Spleen (tissue), 11 donors: Measurements from ENCODE around the gene CEMIP. TPM values are rescaled to one million over a fixed set of nuclear protein-coding genes. Genes with fewer than 3 reads are reported as not detected.

Experiments
- DNase-seq: peaks from one replicate; pipeline ENCODE4 v3.0.0-alpha.2; 2020
- H3K27ac ChIP-seq, 8 donors: fragments of 200-600 bp; sonication (generic) in 7 of 8; 1 replicate in 4 of 8; 2 replicates in 4 of 8; pipeline versions ENCODE4 v1.5.0 to v1.8.0; 2016 to 2021; ENCODE audit warnings: inconsistent platforms in 4 of 8, mild to moderate bottlenecking in 4 of 8, moderate library complexity in 1 of 8
- H3K27me3 ChIP-seq, 7 donors: fragments of 200-600 bp; sonication (generic) in 6 of 7; replicated peaks in 1 of 7; 1 replicate in 4 of 7; 2 replicates in 3 of 7; pipeline versions ENCODE4 v1.5.0 to v1.8.0; 2016 to 2021; ENCODE audit warnings: inconsistent platforms in 3 of 7, mild to moderate bottlenecking in 1 of 7
- H3K36me3 ChIP-seq, 6 donors: fragments of 200-600 bp; sonication (generic) in 5 of 6; 1 replicate in 4 of 6; 2 replicates in 2 of 6; pipeline versions ENCODE4 v1.5.0 to v1.8.0; 2016 to 2021; ENCODE audit warnings: inconsistent platforms in 2 of 6
- H3K4me1 ChIP-seq, 6 donors: fragments of 200-600 bp; sonication (generic) in 5 of 6; 1 replicate in 3 of 6; 2 replicates in 3 of 6; pipeline versions ENCODE4 v1.5.0 to v1.8.0; 2016 to 2021; ENCODE audit warnings: inconsistent platforms in 3 of 6
- H3K4me3 ChIP-seq, 8 donors: fragments of 200-600 bp; sonication (generic) in 7 of 8; 1 replicate in 4 of 8; 2 replicates in 4 of 8; pipeline versions ENCODE4 v1.5.0 to v1.8.0; 2016 to 2021; ENCODE audit warnings: inconsistent platforms in 4 of 8, mild to moderate bottlenecking in 4 of 8, moderate library complexity in 2 of 8
- H3K9me3 ChIP-seq, 8 donors: fragments of 200-600 bp; sonication (generic) in 7 of 8; 1 replicate in 4 of 8; 2 replicates in 4 of 8; pipeline versions ENCODE4 v1.5.0 to v1.8.0; 2016 to 2021; ENCODE audit warnings: inconsistent platforms in 4 of 8
- CTCF ChIP-seq, 11 experiments: fragments of 200-600 bp in 7 of 11; fragments of 450-650 bp in 4 of 11; sonication (generic) in 4 of 11; IDR thresholded peaks in 8 of 11; conservative IDR thresholded peaks in 3 of 11; 1 replicate in 7 of 11; 2 replicates in 4 of 11; pipeline versions ENCODE4 v1.4.0 to v1.8.0; 2016 to 2021; ENCODE audit warnings: antibody characterized with exemption in 11 of 11, inconsistent platforms in 4 of 11, mild to moderate bottlenecking in 1 of 11
- POLR2A ChIP-seq, 3 donors: fragments of 450-650 bp; IDR thresholded peaks; one replicate each; pipeline ENCODE4 v1.5.1; 2017; ENCODE audit warnings: antibody characterized with exemption in 3 of 3, mild to moderate bottlenecking in 1 of 3
- POLR2AphosphoS5 ChIP-seq, 3 donors: sonication (generic); formaldehyde crosslinking; IDR thresholded peaks; one replicate each; pipeline ENCODE4 v1.5.1; 2017; ENCODE audit warnings: antibody characterized with exemption in 3 of 3
- WGBS, 5 donors: extraction: QIAGEN DNeasy Blood & Tissue Kit in 3 of 5; methylation state at CpG; one replicate each; pipeline versions ENCODE4 v1.1.5 to v1.1.7; 2013 to 2018; 5-methylcytosine and 5-hydroxymethylcytosine counted together
- intact Hi-C: fragments of 100-400 bp; cut with DNase I; formaldehyde crosslinking; loops from one replicate; pipeline ENCODE4 v1.15.0; 2023; ENCODE audit warnings: low total_unique reads
- polyA plus RNA-seq, 3 donors: library from polyadenylated mRNA; stranded (reverse); fragments of 200-250 nt; gene quantifications; one replicate each; pipeline ENCODE4 v1.2.1, GENCODE V29; 2013
- total RNA-seq, 7 donors: library from RNA; depleted of rRNA in 3 of 7; stranded (reverse); fragments of >200 nt in 3 of 7; fragmentation: NEBNext Ultra II Directional in 4 of 7; extraction: Animal tissue kit (Norgen Biotek cat#: 25700) in 4 of 7; gene quantifications; one replicate each; pipeline versions ENCODE4 v1.1.0 to v1.2.1, GENCODE V29; 2016 to 2021
- donor health status: healthy with polysubstance abuse.
- donor health status: DM: no; HTN: no; CAD: no; lungs with moderate emphysema.
- donor health status: DM: no; HTN: no; CAD: no.
- donor health status: Bipolar disorder and iron deficiency.
- donor health status: healthy.
- donor health status: DM: no; HTN: no; CAD: no.
- donor health status: DM: yes; HTN: yes; CAD: no.

The CEMIP gene
- total and polyA plus RNA-seq, 10 donors = 0.20 to 3.0 (median 1.0) TPM; not detected in 1

- WGBS, 5 donors = 85 to 94% (median 92%) methylated on average over 15 of the region's 15 CpGs
- Histone ChIP-seq H3K36me3 (peaks cover 0 to 29% (median 5%) of the 10 kb centered on the region in 6 donors), H3K9me3 (no peaks in the 10 kb centered on the region), H3K27me3 (no peaks in the 10 kb centered on the region), H3K4me1 (no peaks in the 10 kb centered on the region), H3K4me3 (no peak overlapping the region), H3K27ac (no peak overlapping the region)
- TF ChIP-seq CTCF (IDR thresholded peaks at IDR 0.05 in 8 of 11, conservative IDR thresholded peaks at IDR 0.05 in 3 of 11) (no peak), POLR2AphosphoS5 (IDR thresholded peaks at IDR 0.05) (no peak), POLR2A (IDR thresholded peaks at IDR 0.05) (no peak)
- intact Hi-C loops = no loop called here
- peak; percentile 60 for DNase-seq
Observed at GRCh38 chr15:80932989-80933388, 153.8 kb downstream of the CEMIP start.

- Histone ChIP-seq H3K27ac (no peak overlapping the region), H3K4me1 (no peaks in the 10 kb centered on the region), H3K9me3 (no peaks in the 10 kb centered on the region), H3K36me3 (peaks cover 0 to 37% (median 5%) of the 10 kb centered on the region in 6 donors), H3K4me3 (no peak overlapping the region), H3K27me3 (no peaks in the 10 kb centered on the region)
- TF ChIP-seq POLR2A (IDR thresholded peaks at IDR 0.05) (no peak), CTCF (IDR thresholded peaks at IDR 0.05 in 8 of 11, conservative IDR thresholded peaks at IDR 0.05 in 3 of 11) (no peak), POLR2AphosphoS5 (IDR thresholded peaks at IDR 0.05) (no peak)
- intact Hi-C loops = no loop called here
- WGBS, 5 donors = 85 to 93% (median 89%) methylated on average over 3 of the region's 3 CpGs
- DNase-seq = peak; percentile 24
Observed at GRCh38 chr15:80934761-80935221, 155.6 kb downstream of the CEMIP start.

GRCh38 chr15:80936288-80937078, 157.3 kb downstream of the CEMIP start:
- no peak overlapping the region for H3K4me3 ChIP-seq
- no peak for TF ChIP-seq POLR2AphosphoS5 (IDR thresholded peaks at IDR 0.05)
- no peak for TF ChIP-seq POLR2A (IDR thresholded peaks at IDR 0.05)
- TF ChIP-seq CTCF (IDR thresholded peaks at IDR 0.05 in 8 of 11, conservative IDR thresholded peaks at IDR 0.05 in 3 of 11) = no peak
- H3K36me3 ChIP-seq = peaks cover 0 to 54% (median 12%) of the 10 kb centered on the region in 6 donors
- no peaks in the 10 kb centered on the region for H3K27me3 ChIP-seq
- intact Hi-C loops = no loop called here
- DNase-seq = peak; percentile 57
- WGBS, 5 donors = 86 to 95% (median 95%) methylated on average over 16 of the region's 16 CpGs
- H3K4me1 ChIP-seq = no peaks in the 10 kb centered on the region
- no peak overlapping the region for H3K27ac ChIP-seq
- no peaks in the 10 kb centered on the region for H3K9me3 ChIP-seq

GRCh38 chr15:80937718-80938117, 158.5 kb downstream of the CEMIP start:
- H3K4me3 ChIP-seq = no peak overlapping the region
- DNase-seq = no peak
- 95 to 99% (median 97%) methylated on average over 12 of the region's 12 CpGs for WGBS, 5 donors

More at GRCh38 chr15:80937718-80938117, 158.5 kb downstream of the CEMIP start:
- TF ChIP-seq POLR2AphosphoS5 (IDR thresholded peaks at IDR 0.05) = no peak
- TF ChIP-seq POLR2A (IDR thresholded peaks at IDR 0.05) = no peak
- no peak for TF ChIP-seq CTCF (IDR thresholded peaks at IDR 0.05 in 8 of 11, conservative IDR thresholded peaks at IDR 0.05 in 3 of 11)
- Histone ChIP-seq H3K27me3 (no peaks in the 10 kb centered on the region), H3K4me1 (no peaks in the 10 kb centered on the region), H3K36me3 (peaks cover 0 to 66% (median 24%) of the 10 kb centered on the region in 6 donors), H3K9me3 (no peaks in the 10 kb centered on the region), H3K27ac (no peak overlapping the region)
- intact Hi-C loops = no loop called here
